Measurements from ENCODE around the gene ADD3.
"Not testable (repeated sequence)": the region's sequence is repeated elsewhere in the genome, so short reads cannot be mapped to it uniquely, and the experiment has no call there.

ADD3 gene

DNA sequence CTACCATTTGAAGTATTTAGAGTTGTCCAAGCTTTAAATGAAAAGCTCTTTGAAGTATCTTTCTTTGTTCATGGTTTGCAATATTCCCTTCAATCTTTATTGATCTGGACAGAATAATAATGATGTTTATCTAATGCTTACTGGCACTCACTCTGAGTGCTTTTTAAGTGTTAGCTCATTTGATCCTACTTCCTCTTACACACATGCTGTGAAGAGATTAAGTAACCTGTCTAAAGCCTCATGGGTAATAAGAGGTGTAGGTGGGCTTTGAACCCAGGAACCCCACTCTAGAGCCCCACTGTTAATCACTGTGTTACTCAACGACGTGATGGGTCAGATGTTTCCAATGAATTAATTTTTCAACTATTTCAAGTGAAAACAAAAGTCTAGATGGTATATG is 31.1 kb upstream of the ADD3 start:
- no peak for DNase-seq

DNA sequence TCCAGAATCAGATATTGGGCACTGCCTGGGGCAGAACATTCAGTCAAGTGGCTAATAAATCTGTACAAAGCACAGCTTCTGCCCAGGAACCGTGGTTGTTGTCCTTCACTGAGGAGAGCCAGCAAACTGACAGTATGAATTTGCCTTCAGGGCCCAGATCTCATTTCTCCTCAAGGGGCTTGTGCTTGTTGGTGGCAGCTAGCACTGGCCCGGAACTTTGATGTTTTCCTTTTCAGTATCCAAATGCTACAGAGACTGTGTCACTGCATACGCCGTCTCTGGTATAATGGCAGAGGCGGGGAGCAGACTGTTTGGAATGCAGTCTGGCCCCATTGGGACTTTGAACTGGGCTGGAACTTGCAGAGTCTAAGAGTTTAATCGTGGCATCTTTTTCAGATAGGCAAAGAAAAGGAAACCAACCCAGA is 30.4 kb upstream of the ADD3 start:
- no peak for DNase-seq

DNA sequence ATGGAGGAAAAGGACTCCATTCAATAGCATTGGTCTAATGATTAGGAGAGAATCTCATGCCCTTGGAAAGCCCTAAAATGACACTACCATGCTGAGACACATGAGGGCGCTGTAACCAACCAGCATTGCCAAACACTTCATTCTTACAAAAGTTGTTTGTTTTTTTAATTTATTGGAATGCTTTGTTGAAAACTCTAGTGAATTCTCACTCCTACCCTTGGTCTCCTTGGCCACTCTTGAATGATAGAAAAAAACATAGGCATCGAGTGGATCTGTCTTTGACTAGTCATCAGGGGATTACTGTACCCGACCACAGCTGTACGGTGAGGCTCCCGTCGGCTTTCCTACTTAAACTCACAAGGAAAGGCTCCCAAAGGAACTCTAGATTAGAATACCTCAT is 29.3 kb upstream of the ADD3 start:
- DNase-seq: peak; percentile 44

DNA sequence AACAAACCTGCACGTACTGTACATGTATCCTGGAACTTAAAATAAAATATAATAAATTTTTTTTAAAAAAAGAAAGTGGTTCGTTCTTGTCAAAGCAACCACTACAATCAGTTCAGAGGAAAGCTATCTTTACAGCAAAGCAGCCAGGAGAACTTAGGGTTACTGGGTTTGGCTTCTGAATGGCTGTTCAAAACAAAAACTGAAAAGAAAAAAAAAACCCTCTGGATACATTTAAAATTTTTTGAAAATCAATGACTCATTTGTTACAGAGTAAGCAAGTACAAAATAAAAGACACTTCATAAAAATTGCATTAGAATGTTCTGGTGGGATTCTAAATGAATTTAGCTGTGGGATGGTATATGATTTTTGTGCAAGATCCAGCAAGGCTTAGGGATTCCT is 28.6 kb upstream of the ADD3 start:
- no peak for DNase-seq

DNA sequence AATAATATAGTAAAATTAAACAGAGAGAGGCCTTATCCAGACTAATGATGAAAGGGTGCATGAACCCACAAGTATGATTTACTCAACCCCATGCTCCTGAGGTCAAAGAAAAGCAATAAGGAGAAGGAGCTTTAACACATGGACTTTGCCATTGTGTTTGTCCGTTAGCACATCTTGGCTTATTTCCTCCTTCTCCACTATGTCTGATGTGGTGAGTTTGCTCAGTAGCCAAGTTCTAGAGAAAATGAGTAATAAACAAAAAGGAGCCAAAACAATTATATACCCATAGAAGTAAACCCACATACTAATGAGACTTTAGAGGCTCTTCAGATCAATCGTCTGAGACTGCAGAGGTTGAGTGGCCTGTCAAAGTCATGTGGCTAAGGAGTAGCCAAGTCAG is 26.1 kb upstream of the ADD3 start:
- DNase-seq: no peak

DNA sequence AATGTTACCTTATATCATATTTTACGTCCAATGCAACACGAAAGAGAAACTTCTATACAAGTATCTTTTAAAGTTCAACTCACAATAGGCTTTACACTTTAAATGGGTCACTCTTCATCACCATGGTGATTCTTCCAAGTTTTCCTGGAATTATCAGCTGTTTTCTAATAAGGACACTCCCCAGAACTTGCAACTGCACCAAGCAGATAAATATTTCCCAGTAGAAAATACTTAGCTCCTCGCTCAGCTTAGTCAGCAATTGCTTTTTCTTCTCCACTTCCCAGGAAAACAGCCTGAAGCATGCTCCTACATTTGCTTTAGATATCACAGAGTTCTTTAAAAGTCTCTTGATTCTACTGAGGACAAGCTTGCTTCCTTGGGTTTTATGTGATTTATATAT is 25.7 kb upstream of the ADD3 start:
- DNase-seq: no peak

DNA sequence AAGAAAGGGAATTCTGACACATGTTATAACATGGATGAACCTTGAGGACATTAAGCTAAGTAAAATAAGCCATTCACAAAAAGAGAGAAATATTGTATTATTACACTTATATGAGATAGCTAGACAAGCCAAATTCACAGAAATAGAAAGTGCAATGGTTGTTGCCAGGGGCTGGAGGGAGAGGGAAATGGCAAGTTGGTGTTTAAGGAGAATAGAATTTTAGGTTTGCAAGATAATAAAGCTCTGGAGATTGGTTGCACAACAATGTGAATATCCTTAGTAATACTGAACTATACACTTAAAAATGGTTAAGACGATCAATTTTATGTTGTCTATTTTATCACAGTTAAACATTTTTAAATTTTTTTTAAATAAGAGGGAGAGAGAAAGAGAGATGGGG is 25.0 kb upstream of the ADD3 start:
- DNase-seq: no peak

DNA sequence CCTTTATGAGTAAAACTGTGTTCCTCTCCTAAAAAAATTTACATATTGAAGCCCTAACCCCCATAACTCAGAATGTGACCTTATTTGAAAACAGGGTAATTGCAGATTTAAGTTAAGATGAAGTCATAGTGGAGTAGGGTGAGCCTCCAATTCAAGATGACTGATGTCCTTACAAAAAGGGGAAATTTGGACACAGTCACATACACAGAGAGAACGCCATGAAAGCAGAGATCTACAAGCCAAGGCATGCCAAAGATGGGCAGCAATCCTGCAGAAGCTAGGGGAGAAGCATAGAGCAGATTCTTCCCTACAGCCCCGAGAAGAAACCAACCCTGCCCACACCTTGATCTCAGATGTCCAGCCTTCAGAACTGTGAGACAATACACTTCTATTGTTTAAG is 23.8 kb upstream of the ADD3 start:
- DNase-seq: no peak

DNA sequence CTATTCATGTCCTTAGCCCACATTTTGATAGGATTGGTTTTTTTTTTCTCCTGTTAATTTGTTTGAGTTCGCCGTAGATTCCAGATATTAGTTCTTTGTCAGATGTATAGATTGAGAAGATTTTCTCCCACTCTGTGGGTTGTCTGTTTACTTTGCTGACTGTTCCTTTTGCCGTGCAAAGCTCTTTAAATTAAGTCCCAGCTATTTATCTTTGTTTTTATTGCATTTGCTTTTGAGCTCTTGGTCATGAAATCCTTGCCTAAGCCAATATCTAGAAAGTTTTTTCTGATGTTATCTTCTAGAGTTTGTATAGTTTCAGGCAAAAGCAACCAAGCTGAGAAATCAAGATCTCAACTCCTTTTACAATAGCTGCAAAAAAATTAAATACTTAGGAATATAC is 22.0 kb upstream of the ADD3 start:
- DNase-seq: not testable (repeated sequence)

DNA sequence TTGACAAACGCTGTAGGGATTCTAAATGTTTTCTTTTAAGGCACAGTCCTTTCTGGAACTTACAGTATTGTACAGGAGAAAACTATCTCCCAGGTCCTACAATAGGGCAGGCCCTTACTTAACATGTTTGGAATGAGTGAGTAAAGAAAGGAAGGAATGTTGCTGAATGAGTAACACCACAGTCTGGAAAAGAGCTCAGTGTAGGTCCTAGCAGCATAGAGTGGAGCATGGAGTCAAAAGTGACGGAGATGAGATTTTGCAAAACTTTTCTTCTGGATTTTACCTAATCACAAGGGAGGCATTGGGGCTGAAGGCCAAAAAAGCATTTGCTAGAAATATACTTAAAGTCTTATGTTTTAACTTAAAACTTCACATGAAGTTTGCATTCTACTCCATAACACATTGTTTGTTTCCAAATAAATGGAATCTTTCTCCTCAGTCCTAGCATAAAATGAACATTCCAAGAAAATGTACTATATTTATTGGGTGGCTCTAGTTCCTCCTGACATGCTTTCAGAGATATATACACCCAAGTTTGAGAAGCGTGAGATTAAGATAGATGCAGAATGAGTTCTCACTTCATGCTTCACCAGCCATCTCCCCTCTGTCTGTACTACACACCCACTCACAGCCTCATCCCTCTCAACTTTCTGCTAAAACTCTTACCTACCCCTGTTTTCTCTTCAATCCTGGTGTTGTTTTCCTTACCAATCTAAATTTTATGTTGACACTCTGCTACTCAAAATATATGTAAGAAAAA is 20.2 kb upstream of the ADD3 start:
- DNase-seq: no peak

DNA sequence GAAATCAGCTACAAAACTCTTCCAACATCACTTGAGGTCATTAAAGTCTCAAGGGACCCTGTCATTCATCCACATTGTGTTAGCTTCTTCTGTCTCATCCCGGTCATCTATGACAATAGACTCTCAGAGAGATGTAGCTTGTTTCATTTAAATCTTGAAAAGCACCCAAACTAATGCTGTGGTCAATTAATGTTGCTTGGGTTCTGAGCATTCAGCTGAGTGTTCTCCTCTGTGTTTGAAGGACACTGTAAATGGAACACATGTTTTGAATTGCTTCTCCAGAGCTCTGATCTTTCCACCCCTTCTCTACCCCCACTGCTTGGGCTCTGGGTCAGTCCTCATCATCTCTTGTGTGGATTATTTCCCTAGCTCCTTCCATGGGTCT is 19.6 kb upstream of the ADD3 start:
- DNase-seq: no peak

DNA sequence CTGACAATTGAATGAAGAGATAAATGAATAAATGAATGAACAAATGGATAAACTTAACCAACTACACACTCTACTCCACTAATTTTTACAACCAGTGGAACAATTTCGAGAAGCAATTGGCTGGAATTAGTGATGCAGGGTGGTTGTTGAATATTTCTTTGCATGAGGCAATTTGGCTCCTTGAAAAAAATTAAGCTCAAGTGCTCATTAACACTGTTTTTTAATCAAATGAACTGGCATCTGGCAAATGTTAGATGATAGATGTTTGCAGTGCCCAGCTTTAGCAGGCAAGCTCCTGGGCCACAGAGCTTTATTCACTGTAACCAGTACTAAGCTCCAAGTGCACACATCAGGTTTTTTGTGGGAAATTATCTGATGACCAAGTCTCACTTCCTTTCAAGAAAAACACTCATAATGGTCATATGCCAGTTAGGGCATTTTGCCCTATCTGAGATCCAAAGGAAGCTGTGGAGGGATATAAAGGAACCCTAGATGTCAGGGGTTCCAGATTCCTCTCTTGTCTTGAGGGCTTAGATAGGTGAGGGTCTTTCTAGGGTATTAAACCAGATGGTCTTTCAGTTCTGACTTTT is 16.4 kb upstream of the ADD3 start:
- DNase-seq: no peak

DNA sequence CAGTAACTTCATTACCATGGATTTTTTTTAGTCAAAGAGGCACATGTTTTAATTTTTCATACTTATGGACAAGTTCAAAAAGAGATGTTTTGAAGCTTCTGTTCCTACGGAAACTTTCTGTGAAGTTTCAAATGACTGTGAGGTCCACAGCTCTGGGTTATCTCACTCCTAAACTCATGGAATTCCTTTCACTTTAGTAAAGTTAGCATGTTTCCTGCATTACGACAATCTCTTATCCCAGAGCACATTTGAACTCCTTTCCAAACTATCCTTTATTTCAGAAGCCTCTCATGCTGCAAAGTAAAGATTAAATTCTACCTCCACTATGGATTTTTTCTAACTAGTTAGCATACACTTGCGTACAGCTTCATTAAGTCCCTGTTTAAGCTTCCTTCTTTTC is 15.3 kb upstream of the ADD3 start:
- DNase-seq: no peak

DNA sequence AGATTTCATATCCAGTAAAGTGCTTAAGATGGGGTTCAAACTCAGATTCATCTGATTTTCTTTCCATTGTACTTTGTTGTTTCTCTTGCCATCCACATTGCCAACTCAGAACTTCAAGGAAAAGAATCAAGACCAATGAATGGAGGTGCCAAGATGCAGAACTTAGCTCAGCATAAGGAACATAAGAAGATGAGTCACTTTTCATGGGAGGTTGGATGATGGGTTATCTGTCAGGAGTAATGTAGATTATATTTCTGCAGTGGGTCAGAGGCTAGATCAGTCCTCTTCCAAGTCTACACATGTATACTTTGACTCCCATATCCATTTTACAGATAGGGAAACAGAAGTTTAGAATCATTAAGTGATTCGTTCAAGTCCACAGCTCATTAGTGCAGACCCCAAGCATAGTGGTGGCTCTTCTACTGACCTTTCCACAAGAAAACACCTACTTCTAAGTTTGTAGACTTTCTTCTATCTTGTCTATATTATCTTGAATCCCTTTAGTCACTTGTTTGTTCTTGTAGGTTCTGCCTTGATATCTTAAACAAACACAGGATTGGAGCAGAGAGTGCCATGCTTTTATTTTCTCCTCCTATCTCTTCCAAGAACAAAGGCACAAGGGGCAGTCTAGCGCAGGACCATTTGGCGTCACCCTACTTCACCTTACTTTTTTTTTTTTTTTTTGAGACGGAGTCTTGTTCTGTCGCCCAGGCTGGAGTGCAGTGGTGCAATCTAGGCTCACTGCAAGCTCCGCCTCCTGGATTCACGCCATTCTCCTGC is 14.0 kb upstream of the ADD3 start:
- no peak for DNase-seq

DNA sequence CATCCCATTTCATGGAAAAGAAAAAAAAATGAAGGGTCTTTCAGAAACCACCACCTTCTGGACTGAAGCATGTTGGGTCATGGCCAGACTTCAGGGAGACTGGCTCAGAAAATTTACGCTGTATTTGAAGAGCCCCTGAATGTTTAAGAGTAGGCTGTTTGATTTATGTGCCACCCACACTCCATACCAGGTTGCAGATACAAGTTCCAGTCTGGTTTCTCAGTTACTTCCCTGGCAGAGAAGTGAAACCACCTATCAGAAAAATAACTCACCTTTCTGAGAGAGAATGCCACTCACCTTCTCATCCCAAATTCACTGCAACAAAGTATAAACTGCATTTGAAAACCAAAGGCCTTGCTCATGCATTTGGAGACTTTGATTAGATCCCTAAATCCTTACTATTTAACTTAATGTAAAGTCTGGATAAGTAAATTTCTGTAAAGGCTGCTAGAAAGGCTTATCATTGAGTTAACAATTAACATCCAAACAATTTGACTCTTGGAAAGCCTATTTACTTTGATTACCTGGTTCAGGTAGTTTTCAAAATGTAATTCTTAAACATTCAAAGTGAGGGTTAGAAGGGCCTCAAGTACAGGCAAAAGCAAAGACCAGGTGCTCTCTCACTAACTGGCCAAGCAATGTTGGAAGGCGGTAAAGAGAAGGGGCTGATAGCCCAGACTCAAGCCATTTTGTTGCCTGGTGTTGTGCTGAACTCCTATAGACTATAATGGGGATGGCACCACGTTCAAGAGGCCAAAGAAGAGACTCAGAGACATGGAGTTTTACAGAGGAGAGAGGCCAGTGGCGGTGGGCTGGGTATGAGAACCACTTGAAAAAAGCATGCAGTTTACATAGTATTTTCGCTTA is 12.8 kb upstream of the ADD3 start:
- DNase-seq: no peak

DNA sequence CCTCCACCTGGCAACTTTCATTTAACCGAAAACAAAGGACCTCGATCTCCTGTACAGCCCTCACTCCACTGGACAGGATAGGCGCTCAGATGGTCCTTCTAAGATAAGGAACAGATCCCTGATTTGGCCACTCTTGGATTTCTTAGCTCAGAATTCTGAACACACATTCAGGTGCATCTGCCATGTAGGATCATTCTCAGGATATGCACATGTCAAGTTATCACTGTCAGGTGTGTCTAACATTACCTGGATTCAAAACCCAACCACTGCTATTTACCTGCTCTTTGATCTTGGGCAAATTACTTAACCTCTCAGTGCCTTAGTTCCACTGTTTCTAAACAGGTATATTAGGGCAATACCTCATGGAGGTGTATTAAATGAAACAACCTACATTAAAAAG is 12.2 kb upstream of the ADD3 start:
- no peak for DNase-seq

DNA sequence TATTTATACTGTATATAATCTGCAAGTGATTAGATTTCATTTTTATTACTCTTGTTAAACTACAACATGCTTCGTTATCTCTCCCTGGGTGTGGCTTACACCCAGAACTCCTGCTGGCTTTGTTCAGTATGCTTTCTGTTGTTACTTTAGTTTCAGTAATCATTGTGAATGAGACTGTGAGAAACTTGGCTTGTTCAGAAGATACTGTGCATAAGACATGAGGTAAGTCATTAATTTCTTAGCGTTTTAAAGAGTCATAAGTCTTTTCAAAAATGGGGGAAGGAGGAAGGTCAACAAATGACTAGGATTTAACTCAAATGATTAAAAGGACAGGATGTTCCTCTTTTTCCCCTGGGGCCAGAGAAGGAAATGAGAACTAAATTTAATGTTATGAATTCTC is 11.6 kb upstream of the ADD3 start:
- no peak for DNase-seq

DNA sequence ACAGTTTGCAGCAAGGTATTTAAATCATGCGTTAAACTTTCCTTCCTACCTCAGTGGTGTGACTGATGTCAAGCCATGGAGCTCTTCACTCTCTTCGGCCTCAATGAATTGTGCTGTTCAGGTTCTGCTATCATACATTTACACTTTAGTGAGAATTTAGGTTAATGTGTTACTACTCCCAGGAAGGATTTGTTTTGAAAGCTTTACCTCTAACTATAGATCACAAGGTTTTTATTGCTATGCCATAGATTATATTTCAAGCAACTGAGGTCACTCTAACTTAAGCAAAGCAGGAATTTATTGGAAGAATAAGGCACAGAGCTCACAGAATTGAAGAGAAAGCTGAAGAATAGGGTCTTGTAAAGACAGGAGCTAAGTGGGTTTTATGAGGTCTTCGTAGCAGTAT is 11.0 kb upstream of the ADD3 start:
- no peak for DNase-seq

DNA sequence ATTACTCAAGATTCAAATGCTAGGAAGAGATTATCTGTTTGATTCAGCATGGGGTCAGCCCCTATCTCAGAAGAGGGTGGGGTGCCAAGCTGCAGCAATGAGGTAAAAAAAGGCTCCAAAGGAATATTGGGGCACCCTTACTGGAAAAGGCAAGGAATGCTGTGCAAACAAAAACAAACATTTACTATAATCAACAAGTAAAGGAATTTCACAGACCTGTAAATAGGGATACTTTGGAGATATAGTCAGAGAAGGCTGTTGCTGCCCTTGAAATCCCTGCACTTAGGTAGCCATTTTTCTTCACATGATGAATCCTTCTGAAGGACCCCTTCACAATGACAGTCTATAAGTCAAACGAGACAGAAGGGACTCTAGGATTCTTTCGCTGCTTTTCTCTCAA is 10.6 kb upstream of the ADD3 start:
- no peak for DNase-seq

DNA sequence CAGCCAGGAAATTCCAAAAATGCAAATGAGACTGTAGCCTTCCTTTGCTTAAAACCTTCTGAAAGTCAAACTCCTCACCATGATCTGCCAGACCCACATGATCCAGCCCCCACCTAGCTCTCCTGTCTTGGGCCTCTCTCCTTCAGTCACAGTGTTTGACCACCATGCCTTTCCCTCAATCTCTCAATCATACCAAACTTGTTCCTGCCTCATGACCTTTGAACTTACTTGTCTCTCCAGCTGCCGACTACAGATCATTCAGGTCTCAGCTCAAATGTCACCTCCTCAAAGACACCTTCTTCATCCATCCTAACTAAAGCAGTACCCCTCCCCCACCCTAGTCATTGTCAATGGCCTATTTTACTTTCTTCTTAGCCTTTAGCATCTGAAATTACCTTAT is 9.3 kb upstream of the ADD3 start:
- DNase-seq: no peak

DNA sequence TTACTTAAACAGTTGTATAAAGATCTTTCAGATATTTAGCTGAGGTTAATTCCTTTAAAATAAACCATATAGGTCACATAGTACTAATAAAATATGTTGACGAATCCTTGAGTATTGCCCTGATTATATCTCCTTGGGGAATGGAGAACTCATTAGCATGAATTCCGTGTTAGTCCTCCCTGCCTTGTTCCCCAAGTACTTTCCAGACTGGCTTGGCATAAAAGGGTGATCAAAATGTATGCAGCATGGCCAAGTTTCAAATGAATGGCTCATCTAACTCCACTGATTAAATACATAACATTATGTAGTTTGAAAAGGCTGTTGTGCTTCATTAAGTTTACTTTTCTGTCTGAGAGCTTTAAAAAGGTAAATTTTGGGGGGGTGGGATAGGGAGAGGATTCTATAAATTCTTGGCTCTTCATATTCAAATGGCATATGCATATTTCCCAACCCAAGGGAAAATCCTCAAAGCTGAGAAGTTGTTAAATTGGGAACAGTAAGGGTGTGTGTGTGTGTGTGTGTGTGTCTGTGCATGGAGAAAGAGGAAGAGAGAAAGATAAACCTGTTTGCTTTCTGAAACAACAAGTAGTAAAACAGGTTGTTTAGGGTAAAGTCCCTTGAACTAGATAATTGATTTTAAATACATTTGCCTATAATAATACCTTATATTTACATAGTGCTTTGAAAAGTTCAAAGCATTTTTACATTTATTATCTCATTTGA is 4.8 kb upstream of the ADD3 start:
- no peak for DNase-seq

DNA sequence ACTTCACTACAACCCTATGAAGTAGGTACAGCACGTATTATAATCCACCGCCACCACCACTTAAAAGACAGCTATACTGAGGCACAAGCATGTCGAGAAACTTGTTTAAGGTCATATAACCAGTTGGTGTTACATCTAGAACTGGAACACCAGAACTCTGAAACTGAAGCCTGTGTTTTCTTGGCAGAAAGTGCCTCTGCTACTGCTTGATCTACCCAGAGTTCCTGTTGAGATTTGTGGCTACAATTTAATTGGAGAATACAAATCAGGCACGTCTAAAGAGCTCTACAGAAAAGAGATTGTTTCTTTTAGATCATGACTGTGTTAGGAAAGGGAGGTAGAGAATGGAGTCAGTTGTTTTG is 4.3 kb upstream of the ADD3 start:
- no peak for DNase-seq

DNA sequence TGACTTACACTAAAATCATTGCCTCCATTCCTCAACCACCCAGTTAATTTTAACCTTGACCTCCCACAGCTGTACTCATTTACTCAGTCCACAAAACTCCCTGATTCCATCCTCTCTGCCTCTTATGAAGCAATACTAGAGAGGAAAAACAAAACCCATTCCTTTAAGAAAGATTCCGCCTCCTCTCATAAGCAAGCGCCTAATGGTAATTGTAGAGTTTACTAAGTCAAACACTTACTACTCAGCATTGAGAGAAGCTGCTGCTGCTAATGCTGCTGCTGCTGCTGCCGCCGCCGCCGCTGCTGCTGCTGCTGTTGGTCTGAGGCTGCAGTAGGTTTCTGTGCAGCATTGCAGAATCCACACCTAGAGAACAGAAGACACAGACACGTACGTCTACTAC is 2.1 kb upstream of the ADD3 start:
- DNase-seq: no peak
